BJ (cell line): ENCODE measurements around the gene MAP7. TPM values are rescaled to one million over a fixed set of nuclear protein-coding genes. Genes with fewer than 3 reads are reported as not detected.

ENCODE experiments used
- CTCF ChIA-PET: fragments of 350-600 bp; formaldehyde crosslinking; extraction: SDS; loops from one replicate; lab custom pipeline; 2021; ENCODE audit warnings: antibody characterized with exemption, inconsistent platforms; lab: Yijun Ruan, JAX
- POLR2A ChIA-PET: fragments of 300-600 bp; sonication (Branson Sonifier 250); formaldehyde crosslinking; extraction: SDS; loops from one replicate; lab custom pipeline; 2021; ENCODE audit warnings: antibody characterized with exemption; lab: Charles Lee
- DNase-seq: peaks from one replicate; pipeline ENCODE4 v3.0.0-alpha.2; 2011; ENCODE audit warnings: low read depth
- H3K27me3 ChIP-seq: 2 replicates; pipeline ENCODE4 v1.6.0; 2011; ENCODE audit warnings: low read length; ENCODE audit not compliant: control insufficient read depth, insufficient read depth
- H3K36me3 ChIP-seq: 2 replicates; pipeline ENCODE4 v1.5.1; 2011; ENCODE audit warnings: low read length; ENCODE audit not compliant: control insufficient read depth, insufficient read depth
- H3K4me3 ChIP-seq: 2 replicates; pipeline ENCODE4 v1.5.1; 2011; ENCODE audit warnings: low read depth, mild to moderate bottlenecking, control low read depth, low read length
- CTCF ChIP-seq: IDR thresholded peaks from 2 replicates; pipeline ENCODE4 v1.5.1; 2011; ENCODE audit warnings: low read depth, mild to moderate bottlenecking, control low read depth, inconsistent platforms, low read length, moderate library complexity; ENCODE audit not compliant: insufficient read depth
- polyA plus RNA-seq: library from polyadenylated mRNA; depleted of rRNA; stranded (reverse); fragments of >200 nt; gene quantifications from 2 replicates; pipeline ENCODE4 v1.2.3, GENCODE V29; 2011

MAP7 gene
- polyA plus RNA-seq, 1 experiment, result 0.45 TPM

- no peak for TF ChIP-seq CTCF
- Histone ChIP-seq H3K36me3 (no peaks in the 10 kb centered on the region), H3K27me3 (no peaks in the 10 kb centered on the region; the same call in 1 of the 2 replicates), H3K4me3 (no peak overlapping the region)
- no peak for DNase-seq
- ChIA-PET CTCF (no interaction called here), POLR2A (no interaction called here)
Measured at GRCh38 chr6:136427378-136427717, 122.9 kb downstream of the MAP7 start.

GRCh38 chr6:136426627-136427377 is 123.4 kb downstream of the MAP7 start:
- Histone ChIP-seq H3K4me3 (no peak overlapping the region), H3K36me3 (no peaks in the 10 kb centered on the region), H3K27me3 (no peaks in the 10 kb centered on the region; the same call in 1 of the 2 replicates)
- POLR2A ChIA-PET, result no interaction called here
- CTCF ChIA-PET, result no interaction called here
- no peak for DNase-seq
- TF ChIP-seq CTCF, result no peak

- ChIA-PET POLR2A (no interaction called here), CTCF (interaction anchor here (1.0 kb wide), 1 partner anchor 35 kb away, joined by 3 read pairs; no protein-coding TSS in a partner anchor)
- Histone ChIP-seq H3K27me3 (no peaks in the 10 kb centered on the region; the same call in 1 of the 2 replicates), H3K36me3 (no peaks in the 10 kb centered on the region), H3K4me3 (no peak overlapping the region)
- no peak for TF ChIP-seq CTCF
- DNase-seq, result no peak
Measured at GRCh38 chr6:136425793-136426192, 124.4 kb downstream of the MAP7 start.

- DNase-seq, result no peak
- no peak for TF ChIP-seq CTCF
- Histone ChIP-seq H3K36me3 (no peaks in the 10 kb centered on the region), H3K4me3 (no peak overlapping the region), H3K27me3 (no peaks in the 10 kb centered on the region; the same call in 1 of the 2 replicates)
- ChIA-PET CTCF (interaction anchor here (1.1 kb wide), 1 partner anchor 13 kb away, joined by 4 read pairs; no protein-coding TSS in a partner anchor), POLR2A (no interaction called here)
Measured at GRCh38 chr6:136424901-136425300, 125.3 kb downstream of the MAP7 start.

- POLR2A ChIA-PET, result no interaction called here
- CTCF ChIA-PET, result interaction anchor here (1.1 kb wide), 1 partner anchor 13 kb away, joined by 4 read pairs; no protein-coding TSS in a partner anchor
- no peak for DNase-seq
- Histone ChIP-seq H3K27me3 (no peaks in the 10 kb centered on the region), H3K36me3 (no peaks in the 10 kb centered on the region), H3K4me3 (no peak overlapping the region)
- no peak for TF ChIP-seq CTCF
Measured at GRCh38 chr6:136424450-136424849, 125.8 kb downstream of the MAP7 start.
